ENCODE measurements around the gene TMEM203.

The TMEM203 gene

DNA sequence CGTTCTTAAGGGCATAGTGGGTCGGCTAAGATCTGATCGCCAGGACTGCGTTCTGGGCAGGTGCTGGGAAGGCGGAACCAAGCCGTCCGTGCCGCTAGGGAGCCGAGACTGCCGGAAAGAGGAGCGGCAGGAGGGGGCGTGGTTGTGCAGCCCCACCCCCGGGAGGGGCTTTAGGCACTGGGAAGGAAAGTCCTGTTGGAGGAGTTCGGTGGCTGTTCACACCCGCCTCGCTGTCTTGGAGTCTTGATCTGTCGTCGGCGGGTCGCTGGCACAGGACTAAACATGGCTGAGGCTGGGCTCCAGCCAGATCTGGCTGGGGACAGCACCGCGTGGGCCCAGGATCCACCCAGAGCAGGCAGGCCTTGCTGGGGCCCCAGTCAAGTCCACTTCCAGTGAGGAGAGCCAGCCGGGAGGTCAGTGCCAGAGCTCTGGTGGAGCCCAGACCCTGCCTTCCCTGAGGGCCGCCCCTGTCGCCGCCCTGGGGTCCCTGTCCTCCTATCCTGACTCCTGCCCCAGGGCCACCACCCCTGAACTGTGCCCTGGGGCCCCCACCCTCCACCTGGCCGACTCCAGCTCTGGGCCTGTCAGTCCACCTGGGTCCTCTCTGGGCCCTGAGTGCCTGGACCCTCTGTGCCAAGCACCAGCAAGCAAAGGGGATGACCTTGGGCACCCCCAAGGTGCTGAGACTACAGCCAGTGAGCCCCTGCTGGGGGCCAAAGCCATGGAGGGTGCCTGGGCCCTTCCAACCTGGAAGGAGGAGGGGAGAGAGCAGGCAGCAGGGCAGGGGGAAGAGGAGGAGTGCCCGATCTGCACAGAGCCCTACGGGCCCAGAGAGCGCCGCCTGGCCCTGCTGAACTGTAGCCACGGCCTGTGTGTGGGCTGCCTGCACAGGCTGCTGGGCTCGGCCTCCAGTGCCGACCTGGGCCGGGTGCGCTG lies 12.1 kb upstream of the TMEM203 start:
- DNase-seq (ENCODE audit: low read depth) = no peak

DNA sequence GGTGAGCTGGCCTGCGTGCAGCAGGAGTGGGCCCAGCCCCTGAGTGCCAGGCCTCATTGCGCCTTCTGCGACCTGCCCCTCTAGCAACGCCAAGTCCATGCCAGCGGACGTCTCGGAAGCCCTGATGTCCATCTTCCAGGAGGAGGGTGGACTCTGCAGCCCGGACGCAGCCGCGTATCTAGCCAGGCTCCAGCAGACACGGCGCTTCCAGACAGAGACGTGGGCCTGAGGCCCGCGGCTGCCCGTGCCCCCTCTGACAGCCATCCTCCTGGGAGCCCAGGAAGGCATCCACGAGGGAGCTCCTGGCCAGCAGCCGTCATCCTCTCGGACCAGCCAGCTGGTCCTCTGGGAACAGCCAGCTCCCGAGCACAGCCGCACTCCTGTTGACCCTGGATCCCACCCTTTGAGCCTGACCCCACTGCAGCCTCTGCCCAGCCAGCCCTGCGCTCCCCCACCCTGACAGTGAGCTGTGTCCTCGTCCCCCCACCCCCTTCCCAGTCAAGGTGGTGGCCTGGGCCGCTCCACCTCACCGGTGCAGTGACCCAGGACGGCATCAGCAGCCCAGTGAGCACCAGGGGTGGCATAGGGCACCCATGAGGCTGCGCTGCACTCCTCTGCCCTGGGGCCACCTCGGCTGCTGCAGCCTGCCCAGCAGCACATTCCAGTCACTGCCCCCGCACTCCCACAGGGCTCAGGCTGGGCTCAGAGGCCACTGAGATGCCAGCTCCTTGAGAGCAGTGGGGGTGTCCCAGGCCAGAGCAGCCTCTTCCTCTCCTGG lies 10.9 kb upstream of the TMEM203 start:
- no peak for DNase-seq (ENCODE audit: low read depth)

DNA sequence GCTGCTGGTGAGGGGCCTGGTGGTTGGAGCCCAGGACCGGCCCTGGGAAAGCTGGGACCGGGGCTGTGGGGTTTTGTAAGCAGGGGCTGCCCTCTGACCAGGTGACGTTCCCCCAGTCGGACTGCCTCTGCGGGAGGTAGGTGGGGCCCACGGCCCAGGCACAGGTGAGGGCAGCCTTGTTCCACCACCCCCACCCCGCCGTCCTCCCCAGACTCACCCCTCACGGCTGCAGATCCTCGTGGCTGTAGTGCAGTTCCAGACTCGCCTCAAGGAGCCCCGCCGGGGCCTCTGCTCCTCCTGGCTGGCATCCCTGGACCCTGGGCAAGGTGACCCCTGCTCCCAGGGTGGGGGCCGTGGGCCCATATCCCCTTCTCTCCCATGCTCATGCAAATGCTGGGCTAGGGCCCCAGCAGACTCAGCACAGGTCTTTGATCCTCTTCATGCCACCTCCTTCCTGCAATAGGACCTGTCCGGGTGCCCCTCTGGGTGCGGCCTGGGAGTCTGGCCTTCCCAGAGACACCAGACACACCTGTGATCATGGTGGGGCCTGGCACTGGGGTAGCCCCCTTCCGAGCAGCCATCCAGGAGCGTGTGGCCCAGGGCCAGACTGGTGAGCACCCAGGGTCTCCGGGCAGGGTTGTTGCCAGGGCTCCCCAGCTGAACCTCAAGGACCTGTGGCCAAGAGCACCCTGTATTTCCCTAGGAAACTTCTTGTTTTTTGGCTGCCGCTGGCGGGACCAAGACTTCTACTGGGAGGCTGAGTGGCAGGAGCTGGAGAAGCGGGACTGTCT lies 9.9 kb upstream of the TMEM203 start:
- no peak for DNase-seq (ENCODE audit: low read depth)

DNA sequence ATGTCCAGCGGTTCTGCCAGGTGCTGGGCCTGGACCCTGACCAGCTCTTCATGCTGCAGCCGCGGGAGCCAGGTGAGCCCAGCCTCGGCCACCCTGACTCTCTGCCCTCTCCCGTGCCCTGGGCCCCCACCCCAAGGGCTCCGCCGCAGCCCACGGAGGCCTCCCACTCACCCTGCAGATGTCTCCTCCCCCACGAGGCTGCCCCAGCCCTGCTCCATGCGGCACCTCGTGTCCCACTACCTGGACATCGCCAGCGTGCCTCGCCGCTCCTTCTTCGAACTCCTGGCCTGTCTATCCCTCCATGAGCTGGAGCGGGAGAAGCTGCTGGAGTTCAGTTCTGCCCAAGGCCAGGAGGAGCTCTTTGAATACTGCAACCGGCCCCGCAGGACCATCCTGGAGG lies 9.2 kb upstream of the TMEM203 start:
- no peak for DNase-seq (ENCODE audit: low read depth)

DNA sequence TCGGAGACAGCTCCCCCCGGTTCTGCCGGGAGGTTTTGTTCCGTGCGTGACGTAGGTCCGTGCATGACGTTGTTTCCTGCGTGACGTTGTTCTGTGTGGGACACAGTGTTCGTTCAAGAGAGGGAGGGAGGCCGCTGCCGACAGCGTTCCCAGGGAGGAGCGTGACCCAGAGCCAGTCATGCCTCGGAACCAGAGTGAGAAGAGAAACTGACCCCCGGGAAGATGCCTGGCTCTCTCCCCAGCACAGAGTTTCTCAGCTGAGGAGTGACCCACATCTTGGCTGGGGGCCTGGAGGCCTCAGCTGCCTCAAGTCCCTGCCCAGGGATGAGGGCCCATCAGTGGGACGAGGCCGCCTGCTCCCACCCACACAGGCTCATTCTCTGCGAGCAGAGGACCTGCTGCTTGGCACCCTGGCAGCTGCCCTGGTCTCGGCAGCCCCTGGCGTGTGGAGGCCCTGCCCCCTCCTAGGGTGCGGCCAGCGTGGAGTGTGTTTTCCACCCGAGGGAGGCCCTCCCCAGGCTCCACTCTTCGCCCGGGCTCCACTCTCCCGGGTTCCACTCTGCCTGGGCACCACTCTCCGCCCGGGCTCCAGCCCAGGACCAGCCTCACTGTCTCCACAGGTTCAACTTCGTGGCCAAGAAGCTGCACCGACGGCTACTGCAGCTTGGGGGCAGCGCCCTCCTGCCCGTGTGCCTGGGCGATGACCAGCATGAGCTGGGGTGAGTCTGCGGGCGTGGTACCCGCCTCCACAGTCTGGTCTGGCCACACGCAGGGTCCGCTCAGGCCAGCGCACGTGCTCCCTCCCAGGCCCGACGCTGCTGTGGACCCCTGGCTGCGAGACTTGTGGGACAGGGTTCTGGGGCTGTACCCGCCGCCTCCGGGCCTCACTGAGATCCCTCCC lies 8.0 kb upstream of the TMEM203 start:
- no peak for DNase-seq (ENCODE audit: low read depth)

DNA sequence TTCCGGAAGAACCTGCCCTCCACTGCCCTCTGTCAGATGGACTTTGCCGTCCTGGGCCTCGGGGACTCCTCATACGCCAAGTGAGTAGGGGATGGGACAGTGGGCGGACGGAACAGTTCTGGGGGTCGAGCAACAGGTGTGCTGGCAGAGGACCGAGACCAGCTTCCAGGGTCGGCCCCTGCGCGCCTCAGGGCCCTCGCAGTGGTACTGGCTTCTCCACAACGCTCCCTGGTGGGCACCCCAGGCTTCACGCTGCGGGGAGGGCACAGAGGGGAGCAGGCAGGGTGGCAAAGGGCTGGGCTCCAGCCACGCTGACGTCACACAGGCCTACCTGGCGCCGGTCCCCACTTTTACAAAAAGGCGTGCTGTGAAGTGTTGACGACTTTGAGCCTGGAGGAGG lies 7.1 kb upstream of the TMEM203 start:
- DNase-seq (ENCODE audit: low read depth) = no peak

DNA sequence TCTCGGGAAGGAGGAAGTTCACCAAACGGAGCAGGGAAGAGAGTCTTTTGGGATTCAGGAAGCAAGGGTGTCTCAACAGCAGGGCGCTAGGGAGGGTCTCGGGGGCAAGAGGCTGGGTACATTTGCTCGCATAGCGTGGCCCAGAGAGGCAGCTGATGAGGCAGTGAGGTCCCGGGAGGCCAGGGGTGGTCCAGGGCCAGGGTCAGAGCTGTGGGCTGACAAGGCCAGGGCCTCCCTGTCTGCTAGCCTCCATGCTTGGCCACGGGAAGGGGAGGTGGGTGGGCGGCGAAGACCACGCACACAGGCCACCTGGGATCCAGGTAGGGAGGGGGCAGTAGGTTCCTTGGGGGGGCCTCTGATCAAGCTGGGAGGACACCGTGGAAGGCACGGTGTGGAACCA lies 6.1 kb upstream of the TMEM203 start:
- DNase-seq (ENCODE audit: low read depth) = no peak

DNA sequence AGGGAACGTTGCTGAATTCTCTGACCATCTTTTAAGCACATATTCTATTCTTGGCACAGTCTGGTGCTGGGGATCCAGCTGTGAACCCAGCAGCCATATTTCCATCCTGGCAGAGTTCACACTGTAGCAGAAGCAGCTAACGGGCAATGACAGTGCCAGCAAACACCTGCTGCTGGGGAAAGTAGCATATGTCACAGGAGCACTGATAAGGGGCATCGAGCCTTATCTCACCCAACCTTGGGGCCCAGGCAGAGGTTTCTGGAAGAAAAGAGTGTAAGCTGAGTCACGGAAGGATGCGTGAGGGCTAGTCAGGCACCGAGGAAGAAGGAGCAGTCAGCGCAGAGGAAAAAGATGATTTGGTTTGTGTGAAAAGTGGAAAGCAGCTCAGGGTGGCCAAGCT lies 1.2 kb upstream of the TMEM203 start:
- DNase-seq (ENCODE audit: low read depth) = no peak

DNA sequence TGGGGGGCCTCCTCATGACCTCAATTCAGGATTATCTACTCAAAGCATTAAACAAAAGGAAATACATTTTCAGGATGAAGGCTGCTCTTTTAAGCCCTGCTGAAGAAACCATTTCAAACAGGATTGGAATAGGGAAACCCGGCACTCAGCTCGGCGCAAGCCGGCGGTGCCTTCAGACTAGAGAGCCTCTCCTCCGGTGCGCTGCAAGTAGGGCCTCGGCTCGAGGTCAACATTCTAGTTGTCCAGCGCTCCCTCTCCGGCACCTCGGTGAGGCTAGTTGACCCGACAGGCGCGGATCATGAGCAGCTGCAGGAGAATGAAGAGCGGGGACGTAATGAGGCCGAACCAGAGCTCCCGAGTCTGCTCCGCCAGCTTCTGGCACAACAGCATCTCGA lies 720 bp downstream of the TMEM203 start:
- no peak for DNase-seq (ENCODE audit: low read depth)

DNA sequence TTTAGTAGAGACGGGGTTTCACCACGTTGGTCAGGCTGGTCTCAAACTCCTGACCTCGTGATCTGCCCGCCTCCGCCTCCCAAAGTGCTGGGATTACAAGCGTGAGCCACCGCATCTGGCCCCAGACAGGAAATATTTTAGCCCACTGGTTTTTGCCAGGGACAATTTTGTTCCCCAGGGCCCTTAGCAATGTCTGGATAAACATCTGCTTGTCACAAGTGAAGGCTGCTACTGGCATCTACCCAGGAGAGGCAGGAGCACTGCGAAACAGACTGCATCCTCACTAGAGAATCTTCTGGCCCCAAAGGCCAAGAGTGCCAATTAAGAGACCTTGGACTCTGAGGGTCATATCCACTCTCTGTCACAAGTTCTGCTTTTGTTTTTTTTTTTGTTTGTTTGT lies 2.5 kb downstream of the TMEM203 start:
- DNase-seq (ENCODE audit: low read depth) = no peak

DNA sequence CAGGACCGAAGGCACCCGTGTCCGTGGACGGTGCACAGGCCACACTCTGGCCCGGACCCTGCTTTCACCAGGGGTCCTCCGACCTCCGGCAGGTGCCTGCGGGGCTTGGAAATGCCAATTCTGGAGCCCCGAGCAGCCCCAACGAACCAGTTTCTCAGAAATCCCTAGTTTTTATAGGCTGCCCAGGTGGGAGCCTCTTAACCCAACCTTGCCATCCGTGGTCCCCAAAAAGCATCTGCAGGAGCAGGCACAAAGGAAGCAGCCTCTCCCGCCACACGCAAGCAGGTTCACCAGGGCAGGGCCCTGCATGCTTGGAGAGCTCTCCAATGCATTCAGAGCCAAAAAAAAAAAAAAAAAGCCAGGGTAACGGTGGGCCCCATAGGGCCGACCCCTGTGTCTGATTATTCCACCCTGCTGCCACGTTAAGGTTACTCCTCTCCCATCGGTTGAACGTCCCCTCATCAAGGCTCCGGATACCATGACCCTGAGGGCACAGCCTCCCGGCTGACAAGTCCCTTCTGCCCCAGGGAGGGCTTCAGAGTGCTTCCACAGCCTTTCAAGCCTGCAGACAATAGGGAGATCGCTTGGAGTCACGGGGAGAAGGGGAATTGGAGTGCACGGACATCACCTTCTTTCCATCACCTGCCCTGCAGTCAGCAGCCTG lies 4.1 kb downstream of the TMEM203 start:
- DNase-seq (ENCODE audit: low read depth) = no peak

DNA sequence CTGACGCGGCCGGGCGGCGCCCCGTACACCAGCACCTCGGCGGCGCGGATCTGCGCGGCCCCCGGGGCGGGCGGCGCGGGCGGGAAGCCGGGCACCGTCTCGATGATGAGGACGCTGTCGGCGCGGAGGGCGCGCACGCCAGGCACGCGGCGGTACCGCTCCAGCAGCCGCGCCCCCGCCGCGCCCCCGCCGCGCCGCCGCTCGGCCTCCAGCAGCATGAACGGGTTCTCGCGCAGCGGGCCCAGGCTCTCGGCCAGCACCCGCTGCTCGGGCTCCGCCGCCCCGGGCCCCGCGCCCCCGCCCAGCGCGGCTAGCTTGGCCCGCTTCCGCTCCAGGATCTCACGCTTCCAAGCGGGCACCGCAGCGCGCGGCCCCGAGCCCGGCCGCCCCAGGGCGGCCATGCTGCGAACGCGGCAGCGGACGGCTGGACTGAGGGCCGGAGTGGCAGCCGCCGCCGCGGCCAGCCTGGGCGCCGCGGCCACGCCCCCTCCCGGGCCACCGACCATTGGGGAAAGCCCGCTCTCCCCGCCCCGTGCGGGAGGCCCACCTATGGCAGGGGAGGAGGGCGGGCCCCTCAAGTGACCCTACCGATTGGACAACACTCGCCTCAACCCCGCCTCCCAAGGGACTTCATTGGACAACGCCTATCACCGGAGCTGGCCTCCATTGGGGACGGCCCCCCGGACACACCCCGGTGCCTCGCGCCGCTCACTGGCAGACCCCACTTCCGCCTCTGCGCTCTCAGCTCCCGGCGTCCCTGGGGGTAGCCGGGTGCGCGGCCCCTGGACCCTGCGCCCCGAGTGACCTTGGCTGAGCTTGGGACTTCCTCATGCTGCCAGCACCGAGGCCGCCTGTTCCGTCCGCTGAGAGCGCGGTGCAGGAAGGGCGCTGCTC lies 4.9 kb downstream of the TMEM203 start, which contains the start of gene TPRN:
Gene TPRN, minus strand, starts transcription at position 431 of the 894 bp plus-strand sequence. Its CDS starts 30 bp downstream, at position 401.
- DNase-seq (ENCODE audit: low read depth) = peak; percentile 97

DNA sequence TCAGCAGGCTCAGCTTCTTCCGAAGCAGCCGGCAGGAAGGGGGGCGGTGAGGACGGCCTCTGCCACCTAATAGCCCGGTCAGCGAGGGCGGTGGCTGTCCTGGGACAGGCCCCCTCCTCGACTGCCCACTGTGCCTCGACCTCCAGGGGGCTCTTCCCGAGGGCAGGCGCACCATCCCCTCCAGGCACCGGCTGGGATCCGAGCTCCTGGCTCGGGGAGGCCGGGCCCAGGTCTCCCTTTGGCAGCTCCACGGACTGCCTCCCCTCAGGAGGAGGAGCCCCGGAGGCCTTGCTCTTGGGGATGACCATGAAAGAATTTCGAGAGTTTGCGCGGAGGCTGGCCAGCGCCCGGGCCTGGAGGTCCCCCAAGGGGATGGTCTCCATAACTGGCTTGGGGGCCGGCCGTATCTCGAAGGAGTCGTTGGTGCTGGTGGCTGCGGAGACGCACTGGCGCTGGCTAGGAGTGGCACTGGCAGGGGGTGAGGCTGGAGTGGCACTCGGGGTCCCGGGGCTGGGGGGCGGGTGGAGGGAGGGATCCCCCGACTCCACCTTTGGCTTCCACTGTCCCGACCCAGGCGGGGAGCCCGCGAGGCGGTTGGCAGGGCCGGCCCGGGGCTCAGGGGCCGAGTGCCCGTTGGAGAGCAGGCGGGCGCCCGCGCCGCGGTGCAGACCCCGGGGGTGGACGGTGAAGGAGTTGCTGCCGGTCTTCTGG lies 5.9 kb downstream of the TMEM203 start:
- no peak for DNase-seq (ENCODE audit: low read depth)

DNA sequence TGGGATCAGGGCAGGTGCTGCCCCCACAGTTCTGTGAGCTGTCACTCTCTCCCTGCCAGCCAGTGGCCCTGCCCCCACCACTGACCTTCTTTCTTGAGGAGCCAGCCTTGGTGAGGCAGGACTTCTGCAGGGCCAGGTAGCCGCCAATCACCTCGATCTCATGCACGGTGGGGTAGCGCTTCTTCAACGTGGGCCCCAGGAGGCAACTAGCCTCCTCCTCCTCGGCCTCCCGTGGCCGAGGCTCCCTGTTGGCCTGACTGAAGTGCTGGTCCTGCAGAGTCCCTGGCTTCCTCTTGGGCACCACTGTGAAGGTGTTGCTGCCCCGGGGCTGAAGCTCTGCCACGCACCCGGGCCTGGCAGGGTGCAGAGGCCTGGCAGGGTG lies 6.6 kb downstream of the TMEM203 start:
- no peak for DNase-seq (ENCODE audit: low read depth)

DNA sequence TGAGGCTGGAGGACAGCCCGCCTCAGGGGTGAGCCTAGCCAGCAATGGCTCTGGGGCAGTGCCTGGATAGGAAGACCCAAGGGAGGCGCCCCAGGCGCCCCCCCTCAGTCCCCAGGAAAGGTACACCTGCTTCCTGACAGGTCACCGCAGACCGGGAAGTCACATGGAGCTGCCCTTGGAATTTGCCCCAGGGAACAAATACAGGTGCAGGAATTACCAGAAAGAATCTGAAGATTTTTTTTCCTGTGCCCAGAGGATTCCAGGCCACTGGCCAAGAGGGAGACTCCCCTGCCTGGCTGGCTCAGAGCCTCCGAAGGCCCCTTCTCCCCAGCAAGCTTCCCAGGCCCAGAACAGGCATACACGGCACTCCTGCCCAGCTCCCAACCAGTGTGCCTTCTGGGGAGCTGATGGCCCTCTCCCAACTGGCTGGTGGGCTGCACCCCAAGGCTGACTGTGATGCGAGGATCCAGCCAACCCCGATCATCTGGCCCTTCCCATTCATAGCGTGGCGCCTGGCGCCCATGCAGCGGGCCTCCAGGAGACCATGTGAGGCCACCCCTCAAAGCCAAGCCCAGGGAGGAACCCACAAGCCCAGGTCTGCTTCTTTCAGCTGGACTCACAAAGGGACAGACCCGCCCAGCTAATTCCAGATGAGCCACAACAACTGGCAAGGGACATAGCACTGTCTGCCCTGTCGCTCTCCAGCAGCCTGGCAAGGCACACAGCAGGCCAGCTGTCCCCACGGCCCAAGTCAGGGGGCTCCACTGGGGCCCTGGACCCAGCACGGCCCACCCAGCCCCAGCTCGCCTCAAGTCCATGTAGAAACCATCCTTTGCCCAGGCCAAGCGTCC lies 7.2 kb downstream of the TMEM203 start:
- DNase-seq (ENCODE audit: low read depth) = no peak

DNA sequence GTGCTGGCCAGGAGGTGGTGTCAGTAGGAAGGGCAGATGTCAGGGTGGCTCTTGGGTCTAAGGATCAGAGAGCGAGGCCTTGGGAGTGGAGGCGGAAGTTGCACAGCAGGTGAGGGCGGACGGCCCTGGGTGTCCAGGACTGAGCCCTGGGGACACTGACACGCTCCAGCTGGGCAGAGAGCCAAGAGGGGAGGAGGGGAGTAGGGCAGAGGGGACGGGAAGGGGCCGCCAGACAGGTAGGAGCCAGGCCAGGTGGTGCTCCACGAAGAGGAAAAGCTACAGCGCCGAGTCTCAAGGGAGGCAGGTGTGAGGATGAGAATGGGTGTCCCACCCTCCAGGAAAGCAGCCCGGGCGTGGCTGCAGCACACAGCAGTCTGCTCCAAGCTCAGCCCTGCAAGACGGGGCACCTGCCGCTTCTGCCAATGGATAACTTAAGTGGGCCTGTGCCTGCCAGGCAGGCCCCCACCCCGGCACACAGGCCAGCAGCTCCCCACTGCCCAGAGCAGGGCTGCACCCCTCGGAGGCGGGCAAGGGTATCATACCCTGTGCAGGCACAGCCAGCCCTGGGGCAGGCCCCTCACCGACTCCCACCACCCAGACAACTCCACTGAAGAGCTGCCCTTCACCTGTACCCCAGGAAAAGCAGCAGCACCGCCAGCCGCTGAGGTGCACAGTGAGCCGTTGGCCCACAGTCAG lies 9.8 kb downstream of the TMEM203 start:
- no peak for DNase-seq (ENCODE audit: low read depth)

DNA sequence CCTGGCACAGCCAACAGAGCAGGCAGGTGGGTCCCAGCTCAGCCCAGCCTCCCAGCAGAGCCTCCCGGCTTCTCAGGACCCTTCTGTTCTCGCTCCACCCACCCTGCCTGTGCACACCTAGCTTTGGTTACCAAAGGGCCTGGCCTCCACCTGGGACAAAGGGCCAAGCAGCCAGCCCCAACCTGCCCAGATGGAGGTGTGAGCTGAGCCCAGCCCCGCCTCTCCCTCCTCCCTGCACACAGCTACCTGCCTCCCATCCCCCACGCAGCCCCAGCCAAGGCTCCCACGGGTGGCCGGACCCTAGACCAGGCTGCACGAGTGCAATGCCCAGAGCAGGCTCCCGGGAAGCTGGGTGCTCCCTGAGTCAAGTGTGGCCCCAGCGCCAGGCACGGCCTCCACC lies 10.5 kb downstream of the TMEM203 start:
- DNase-seq (ENCODE audit: low read depth) = no peak

DNA sequence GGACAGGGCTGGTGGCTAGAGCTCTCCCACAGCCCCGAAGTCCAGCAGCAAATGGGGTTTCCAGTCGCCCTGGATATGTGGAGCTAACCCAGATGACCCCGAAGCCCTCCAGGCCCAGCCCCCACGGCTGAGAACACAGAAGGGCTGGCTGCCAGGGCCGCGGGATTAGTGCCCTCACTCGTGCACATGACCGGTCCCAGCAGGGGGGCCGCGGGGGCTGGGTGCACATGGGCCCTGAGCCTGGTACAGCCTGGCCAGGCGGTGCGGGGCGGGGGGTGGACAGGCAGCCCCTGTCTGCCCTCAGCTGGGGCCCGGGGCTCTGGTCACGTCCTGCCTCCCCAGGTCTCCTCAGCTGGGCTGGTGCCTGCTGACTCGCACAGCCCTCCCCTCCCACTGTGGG lies 11.1 kb downstream of the TMEM203 start:
- DNase-seq (ENCODE audit: low read depth) = no peak

Data from stimulated activated CD8-positive, alpha-beta memory T cell treated with anti-CD3 and anti-CD28 coated beads, Interleukin-15, amount 100 ng/mL, for 1 hour (primary cell).